HCT116 (cell line): ENCODE measurements around the gene LRSAM1. TPM values are rescaled to one million over a fixed set of nuclear protein-coding genes. Genes with fewer than 3 reads are reported as not detected.

Source experiments
- ATAC-seq: fragments of 200-7000 bp; cut with Tn5 transposase; 2 replicates; pipeline ENCODE4 v1.9.1; 2020; ENCODE audit warnings: mild to moderate bottlenecking, moderate library complexity
- BruUV-seq: library from RNA; stranded (reverse); fragments of 400-500 nt; replicated peaks from 2 replicates; lab custom pipeline; 2021; lab: Mats Ljungman, UMichigan
- CTCF ChIA-PET: fragments of 300-600 bp; sonication (Branson Sonifier 250); formaldehyde crosslinking; loops from one replicate; lab custom pipeline; 2021; ENCODE audit warnings: antibody characterized with exemption; lab: Charles Lee
- POLR2A ChIA-PET: fragments of 300-600, 350-600 bp; sonication (Branson Sonifier 250); formaldehyde crosslinking; loops from one replicate; lab custom pipeline; 2021; ENCODE audit warnings: antibody characterized with exemption; lab: Charles Lee
- RAD21 ChIA-PET, 2 experiments: fragments of 300-600 bp; sonication (Branson Sonifier 250); formaldehyde crosslinking; loops; one replicate each; lab custom pipeline; 2023; ENCODE audit warnings: low total read pairs in 2 of 2; ENCODE audit not compliant: uncharacterized antibody in 2 of 2, unreplicated experiment in 2 of 2, low non-redundant PET in 1 of 2; lab: Charles Lee
- DNase-seq: peaks from one replicate; pipeline ENCODE4 v3.0.0-alpha.2; 2010; ENCODE audit warnings: low read depth, low spot score
- H2AFZ ChIP-seq: fragments of 200-600 bp; shearing (Covaris generic), sonication (generic); 2 replicates; pipeline ENCODE4 v1.6.1; 2017; ENCODE audit warnings: low read depth, mixed run types, mixed read lengths, antibody characterized with exemption, low read length; ENCODE audit not compliant: poor library complexity, severe bottlenecking
- H3K27ac ChIP-seq: 2 replicates; pipeline ENCODE4 v1.5.1; 2012; ENCODE audit warnings: low read depth, low read length
- H3K27me3 ChIP-seq: fragments of 200-600 bp; sonication (generic); 2 replicates; pipeline ENCODE4 v1.6.1; 2016; ENCODE audit warnings: mixed run types, low read length, mixed read lengths; ENCODE audit not compliant: insufficient read depth
- H3K36me3 ChIP-seq, 2 experiments: fragments of 200-500 bp in 1 of 2; fragments of 200-600 bp in 1 of 2; sonication (Bioruptor generic) in 1 of 2; sonication (generic) in 1 of 2; 2 replicates each; pipeline versions ENCODE4 v1.5.1 to v1.6.1; 2014 to 2016; ENCODE audit warnings: low read length in 2 of 2, inconsistent platforms in 1 of 2, mixed read lengths in 1 of 2, mixed run types in 1 of 2; ENCODE audit not compliant: insufficient read depth in 2 of 2, control insufficient read depth in 1 of 2
- H3K4me1 ChIP-seq, 2 experiments: fragments of 200-600 bp in 1 of 2; sonication (generic) in 1 of 2; 2 replicates each; pipeline versions ENCODE4 v1.5.1 to v1.6.1; 2012 to 2017; ENCODE audit warnings: low read length in 2 of 2, inconsistent platforms in 1 of 2, mild to moderate bottlenecking in 1 of 2, mixed read lengths in 1 of 2, mixed run types in 1 of 2, moderate library complexity in 1 of 2; ENCODE audit not compliant: insufficient read depth in 2 of 2, control insufficient read depth in 1 of 2
- H3K4me2 ChIP-seq: fragments of 200-600 bp; sonication (generic); 2 replicates; pipeline ENCODE4 v1.6.1; 2017; ENCODE audit warnings: mixed run types, low read length, mixed read lengths
- H3K4me3 ChIP-seq, 2 experiments: fragments of 200-600 bp in 1 of 2; sonication (generic) in 1 of 2; replicated peaks in 1 of 2; 2 replicates each; pipeline ENCODE4 v1.5.1; 2011 to 2016; ENCODE audit warnings: low read length in 2 of 2, control low read depth in 1 of 2, low read depth in 1 of 2, mild to moderate bottlenecking in 1 of 2, mixed read lengths in 1 of 2, mixed run types in 1 of 2
- H3K79me2 ChIP-seq: fragments of 200-600 bp; sonication (generic); 2 replicates; pipeline ENCODE4 v1.6.1; 2017; ENCODE audit warnings: mild to moderate bottlenecking, mixed run types, low read length, moderate library complexity, mixed read lengths; ENCODE audit not compliant: insufficient read depth
- H3K9ac ChIP-seq: fragments of 200-600 bp; sonication (generic); 2 replicates; pipeline ENCODE4 v1.6.1; 2016; ENCODE audit warnings: low read length, mixed read lengths
- H3K9me2 ChIP-seq: fragments of 200-600 bp; sonication (generic), shearing (Covaris generic); 2 replicates; pipeline ENCODE4 v1.6.1; 2017; ENCODE audit warnings: mixed run types, mild to moderate bottlenecking, moderate library complexity; ENCODE audit not compliant: insufficient read depth
- H3K9me3 ChIP-seq, 2 experiments: fragments of 200-500 bp in 1 of 2; fragments of 200-600 bp in 1 of 2; sonication (Bioruptor generic) in 1 of 2; sonication (generic) in 1 of 2; 2 replicates each; pipeline ENCODE4 v1.6.1; 2014 to 2017; ENCODE audit warnings: low read length in 2 of 2, mixed read lengths in 2 of 2, inconsistent platforms in 1 of 2, low read depth in 1 of 2, mild to moderate bottlenecking in 1 of 2, mixed run types in 1 of 2, moderate library complexity in 1 of 2; ENCODE audit not compliant: control insufficient read depth in 1 of 2, insufficient read depth in 1 of 2
- H4K20me1 ChIP-seq: fragments of 200-600 bp; sonication (generic), shearing (Covaris generic); 2 replicates; pipeline ENCODE4 v1.6.1; 2017; ENCODE audit warnings: mixed run types, mild to moderate bottlenecking, moderate library complexity; ENCODE audit not compliant: insufficient read depth
- CBX3 ChIP-seq: IDR thresholded peaks from 2 replicates; pipeline ENCODE4 v1.6.1; 2012; ENCODE audit warnings: low read depth
- CEBPB ChIP-seq: IDR thresholded peaks from 2 replicates; pipeline ENCODE4 v1.6.1; 2012; ENCODE audit warnings: low read depth
- EGR1 ChIP-seq: IDR thresholded peaks from 2 replicates; pipeline ENCODE4 v1.6.1; 2012; ENCODE audit warnings: low read depth
- ELF1 ChIP-seq: IDR thresholded peaks from 2 replicates; pipeline ENCODE4 v1.6.1; 2012; ENCODE audit warnings: low read depth, borderline replicate concordance
- EZH2 ChIP-seq: fragments of 200-600 bp; sonication (generic); IDR thresholded peaks from 2 replicates; pipeline ENCODE4 v1.6.1; 2017; ENCODE audit warnings: antibody characterized with exemption, mixed run types
- EZH2phosphoT487 ChIP-seq: fragments of 200-600 bp; IDR thresholded peaks from 2 replicates; pipeline ENCODE4 v1.6.1; 2018; ENCODE audit warnings: antibody characterized with exemption, borderline replicate concordance
- FOSL1 ChIP-seq: IDR thresholded peaks from 2 replicates; pipeline ENCODE4 v1.6.1; 2012; ENCODE audit warnings: low read depth
- POLR2A ChIP-seq: IDR thresholded peaks from 2 replicates; pipeline ENCODE4 v1.7.0; 2011; ENCODE audit warnings: borderline replicate concordance; ENCODE audit not compliant: insufficient read depth, insufficient read length; ENCODE audit errors: extremely low read depth
- POLR2AphosphoS5 ChIP-seq: IDR thresholded peaks from 2 replicates; pipeline ENCODE4 v1.6.1; 2011; ENCODE audit warnings: mild to moderate bottlenecking, low read depth, low read length, moderate library complexity
- SIN3A ChIP-seq: IDR thresholded peaks from 2 replicates; pipeline ENCODE4 v1.6.1; 2012; ENCODE audit warnings: low read depth
- SRF ChIP-seq: IDR thresholded peaks from 2 replicates; pipeline ENCODE4 v1.6.1; 2012; ENCODE audit warnings: low read depth
- TCF7L2 ChIP-seq: IDR thresholded peaks from 2 replicates; pipeline ENCODE4 v1.7.0; 2011; ENCODE audit warnings: borderline replicate concordance, inconsistent platforms; ENCODE audit not compliant: insufficient read depth, insufficient read length; ENCODE audit errors: extremely low read depth
- YY1 ChIP-seq: IDR thresholded peaks from 2 replicates; pipeline ENCODE4 v1.6.1; 2011; ENCODE audit warnings: low read length, low read depth, moderate library complexity, mild to moderate bottlenecking; ENCODE audit not compliant: insufficient replicate concordance; ENCODE audit errors: extremely low read depth
- ZBTB33 ChIP-seq: IDR thresholded peaks from 2 replicates; pipeline ENCODE4 v1.6.1; 2011; ENCODE audit warnings: mild to moderate bottlenecking, low read length, moderate library complexity; ENCODE audit not compliant: insufficient replicate concordance; ENCODE audit errors: extremely low read depth
- ZFX ChIP-seq: fragments of 450-650 bp; IDR thresholded peaks from 2 replicates; pipeline ENCODE4 v1.6.1; 2017
- ZNF274 ChIP-seq: fragments of 200-500 bp; sonication (Bioruptor generic); IDR thresholded peaks from 2 replicates; pipeline ENCODE4 v1.6.1; 2014; ENCODE audit warnings: mild to moderate bottlenecking, low read depth, low read length, inconsistent platforms
- intact Hi-C: fragments of 100-400 bp; cut with micrococcal nuclease; formaldehyde crosslinking; loops from 2 replicates; pipeline ENCODE4 v1.10.0; 2022
- total RNA-seq: library from RNA; stranded (reverse); gene quantifications from one replicate; pipeline ENCODE4 v1.2.1, GENCODE V29; 2021; ENCODE audit not compliant: unreplicated experiment
- TF ChIP-seq, protein P1 (sequence below), 3 experiments: fragments of 200-600 bp in 1 of 3; sonication (generic) in 1 of 3; IDR thresholded peaks in 2 of 3; conservative IDR thresholded peaks in 1 of 3; 2 replicates each; pipeline ENCODE4 v1.5.1; 2012 to 2017; ENCODE audit warnings: low read depth in 2 of 3, low read length in 2 of 3, antibody characterized with exemption in 1 of 3, borderline replicate concordance in 1 of 3, control low read depth in 1 of 3, mild to moderate bottlenecking in 1 of 3, mixed read lengths in 1 of 3, mixed run types in 1 of 3, moderate library complexity in 1 of 3; ENCODE audit not compliant: insufficient read depth in 1 of 3
- TF ChIP-seq, protein P2 (sequence below): IDR thresholded peaks from 2 replicates; pipeline ENCODE4 v1.6.1; 2012
- TF ChIP-seq, protein P3 (sequence below): IDR thresholded peaks from 2 replicates; pipeline ENCODE4 v1.6.1; 2012; ENCODE audit warnings: low read depth
- TF ChIP-seq, protein P4 (sequence below): IDR thresholded peaks from 2 replicates; pipeline ENCODE4 v1.6.1; 2012

LRSAM1 gene
- total RNA-seq, 1 experiment from 2014 or later, result 25.9 TPM

DNA sequence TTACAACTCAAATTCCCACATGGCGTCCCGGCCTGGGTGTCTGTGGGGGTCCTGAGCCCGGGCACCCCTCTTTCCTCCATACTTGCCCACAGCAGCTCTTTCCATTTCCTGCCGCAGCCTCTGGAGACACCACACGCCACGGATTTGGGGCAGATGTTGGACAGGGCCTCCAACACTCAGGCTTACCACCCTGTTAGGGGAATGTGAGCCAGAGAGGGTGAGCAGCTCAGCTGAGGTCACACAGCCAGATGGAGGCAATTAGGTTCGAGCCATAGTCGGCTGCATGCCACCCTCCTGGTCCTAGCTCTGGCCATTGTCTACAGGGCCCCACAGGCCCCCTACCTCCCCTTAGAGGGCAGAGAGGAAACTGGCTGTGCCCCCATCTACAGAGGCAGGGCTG, 85.2 kb downstream of the LRSAM1 start:
- Histone ChIP-seq H3K27ac (no peak overlapping the region), H2AFZ (no peak overlapping the region), H3K79me2 (peaks cover 89% of the 10 kb centered on the region), H3K27me3 (no peaks in the 10 kb centered on the region), H3K9me2 (no peaks in the 10 kb centered on the region), H4K20me1 (no peaks in the 10 kb centered on the region), H3K4me2 (no peak overlapping the region), H3K4me3 (no peak overlapping the region), H3K4me1 (peaks cover 0 to 20% of the 10 kb centered on the region in 2 experiments; a peak in 1 of 4 replicates), H3K9ac (no peak overlapping the region), H3K9me3 (no peaks in the 10 kb centered on the region), H3K36me3 (peaks cover 0 to 9% of the 10 kb centered on the region in 2 experiments; a peak in 3 of 4 replicates)
- no peak for DNase-seq
- CTCF ChIA-PET, result interaction anchor here (1.8 kb wide), 1 partner anchor 10 kb away, joined by 5 read pairs; no protein-coding TSS in a partner anchor
- POLR2A ChIA-PET, result no interaction called here
- RAD21 ChIA-PET, result interaction anchor here in 1 of 2 experiments (0.8 kb wide), 1 partner anchor 22 kb away, joined by 5 read pairs; no protein-coding TSS in a partner anchor
- TF ChIP-seq, protein P1, sequence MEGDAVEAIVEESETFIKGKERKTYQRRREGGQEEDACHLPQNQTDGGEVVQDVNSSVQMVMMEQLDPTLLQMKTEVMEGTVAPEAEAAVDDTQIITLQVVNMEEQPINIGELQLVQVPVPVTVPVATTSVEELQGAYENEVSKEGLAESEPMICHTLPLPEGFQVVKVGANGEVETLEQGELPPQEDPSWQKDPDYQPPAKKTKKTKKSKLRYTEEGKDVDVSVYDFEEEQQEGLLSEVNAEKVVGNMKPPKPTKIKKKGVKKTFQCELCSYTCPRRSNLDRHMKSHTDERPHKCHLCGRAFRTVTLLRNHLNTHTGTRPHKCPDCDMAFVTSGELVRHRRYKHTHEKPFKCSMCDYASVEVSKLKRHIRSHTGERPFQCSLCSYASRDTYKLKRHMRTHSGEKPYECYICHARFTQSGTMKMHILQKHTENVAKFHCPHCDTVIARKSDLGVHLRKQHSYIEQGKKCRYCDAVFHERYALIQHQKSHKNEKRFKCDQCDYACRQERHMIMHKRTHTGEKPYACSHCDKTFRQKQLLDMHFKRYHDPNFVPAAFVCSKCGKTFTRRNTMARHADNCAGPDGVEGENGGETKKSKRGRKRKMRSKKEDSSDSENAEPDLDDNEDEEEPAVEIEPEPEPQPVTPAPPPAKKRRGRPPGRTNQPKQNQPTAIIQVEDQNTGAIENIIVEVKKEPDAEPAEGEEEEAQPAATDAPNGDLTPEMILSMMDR (IDR thresholded peaks at IDR 0.05 in 2 of 3, conservative IDR thresholded peaks at IDR 0.05 in 1 of 3; ENCODE audit: borderline replicate concordance in 1 of 3, insufficient read depth in 1 of 3, low read depth in 2 of 3, low read length in 2 of 3), result no peak
- no peak for TF ChIP-seq FOSL1
- no peak for TF ChIP-seq EGR1
- no peak for TF ChIP-seq POLR2AphosphoS5
- TF ChIP-seq SRF, result no peak
- no peak for TF ChIP-seq ZBTB33
- TF ChIP-seq ZNF274, result no peak
- TF ChIP-seq, protein P2, sequence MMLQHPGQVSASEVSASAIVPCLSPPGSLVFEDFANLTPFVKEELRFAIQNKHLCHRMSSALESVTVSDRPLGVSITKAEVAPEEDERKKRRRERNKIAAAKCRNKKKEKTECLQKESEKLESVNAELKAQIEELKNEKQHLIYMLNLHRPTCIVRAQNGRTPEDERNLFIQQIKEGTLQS, result no peak
- TF ChIP-seq ELF1, result no peak
- TF ChIP-seq EZH2phosphoT487, result no peak
- TF ChIP-seq, protein P3, sequence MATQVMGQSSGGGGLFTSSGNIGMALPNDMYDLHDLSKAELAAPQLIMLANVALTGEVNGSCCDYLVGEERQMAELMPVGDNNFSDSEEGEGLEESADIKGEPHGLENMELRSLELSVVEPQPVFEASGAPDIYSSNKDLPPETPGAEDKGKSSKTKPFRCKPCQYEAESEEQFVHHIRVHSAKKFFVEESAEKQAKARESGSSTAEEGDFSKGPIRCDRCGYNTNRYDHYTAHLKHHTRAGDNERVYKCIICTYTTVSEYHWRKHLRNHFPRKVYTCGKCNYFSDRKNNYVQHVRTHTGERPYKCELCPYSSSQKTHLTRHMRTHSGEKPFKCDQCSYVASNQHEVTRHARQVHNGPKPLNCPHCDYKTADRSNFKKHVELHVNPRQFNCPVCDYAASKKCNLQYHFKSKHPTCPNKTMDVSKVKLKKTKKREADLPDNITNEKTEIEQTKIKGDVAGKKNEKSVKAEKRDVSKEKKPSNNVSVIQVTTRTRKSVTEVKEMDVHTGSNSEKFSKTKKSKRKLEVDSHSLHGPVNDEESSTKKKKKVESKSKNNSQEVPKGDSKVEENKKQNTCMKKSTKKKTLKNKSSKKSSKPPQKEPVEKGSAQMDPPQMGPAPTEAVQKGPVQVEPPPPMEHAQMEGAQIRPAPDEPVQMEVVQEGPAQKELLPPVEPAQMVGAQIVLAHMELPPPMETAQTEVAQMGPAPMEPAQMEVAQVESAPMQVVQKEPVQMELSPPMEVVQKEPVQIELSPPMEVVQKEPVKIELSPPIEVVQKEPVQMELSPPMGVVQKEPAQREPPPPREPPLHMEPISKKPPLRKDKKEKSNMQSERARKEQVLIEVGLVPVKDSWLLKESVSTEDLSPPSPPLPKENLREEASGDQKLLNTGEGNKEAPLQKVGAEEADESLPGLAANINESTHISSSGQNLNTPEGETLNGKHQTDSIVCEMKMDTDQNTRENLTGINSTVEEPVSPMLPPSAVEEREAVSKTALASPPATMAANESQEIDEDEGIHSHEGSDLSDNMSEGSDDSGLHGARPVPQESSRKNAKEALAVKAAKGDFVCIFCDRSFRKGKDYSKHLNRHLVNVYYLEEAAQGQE, result no peak
- no peak for TF ChIP-seq TCF7L2
- TF ChIP-seq, protein P4, sequence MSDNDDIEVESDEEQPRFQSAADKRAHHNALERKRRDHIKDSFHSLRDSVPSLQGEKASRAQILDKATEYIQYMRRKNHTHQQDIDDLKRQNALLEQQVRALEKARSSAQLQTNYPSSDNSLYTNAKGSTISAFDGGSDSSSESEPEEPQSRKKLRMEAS, result no peak
- no peak for TF ChIP-seq ZFX
- no peak for TF ChIP-seq SIN3A
- TF ChIP-seq CBX3, result no peak
- TF ChIP-seq YY1, result no peak
- TF ChIP-seq CEBPB, result no peak
- no peak for TF ChIP-seq POLR2A
- no peak for TF ChIP-seq EZH2
- no TSS peak for BruUV-seq
- intact Hi-C loops, result no loop called here
- ATAC-seq, result no peak
